Measurements from ENCODE around the gene WDR46.

The WDR46 gene

GRCh38 chr6:33319939-33320314 is 30.9 kb upstream of the WDR46 start:
- no peaks in the 10 kb centered on the region for H3K27me3 ChIP-seq (ENCODE audit: insufficient read depth, low read depth, severe bottlenecking)
- H3K4me3 ChIP-seq (ENCODE audit: low read depth, low read length), result no peak overlapping the region
- no peaks in the 10 kb centered on the region for H3K9me3 ChIP-seq (ENCODE audit: severe bottlenecking)
- no peak overlapping the region for H3K27ac ChIP-seq
- DNase-seq, result no peak
- peaks cover 46% of the 10 kb centered on the region for H3K36me3 ChIP-seq
- TF ChIP-seq, protein P1, sequence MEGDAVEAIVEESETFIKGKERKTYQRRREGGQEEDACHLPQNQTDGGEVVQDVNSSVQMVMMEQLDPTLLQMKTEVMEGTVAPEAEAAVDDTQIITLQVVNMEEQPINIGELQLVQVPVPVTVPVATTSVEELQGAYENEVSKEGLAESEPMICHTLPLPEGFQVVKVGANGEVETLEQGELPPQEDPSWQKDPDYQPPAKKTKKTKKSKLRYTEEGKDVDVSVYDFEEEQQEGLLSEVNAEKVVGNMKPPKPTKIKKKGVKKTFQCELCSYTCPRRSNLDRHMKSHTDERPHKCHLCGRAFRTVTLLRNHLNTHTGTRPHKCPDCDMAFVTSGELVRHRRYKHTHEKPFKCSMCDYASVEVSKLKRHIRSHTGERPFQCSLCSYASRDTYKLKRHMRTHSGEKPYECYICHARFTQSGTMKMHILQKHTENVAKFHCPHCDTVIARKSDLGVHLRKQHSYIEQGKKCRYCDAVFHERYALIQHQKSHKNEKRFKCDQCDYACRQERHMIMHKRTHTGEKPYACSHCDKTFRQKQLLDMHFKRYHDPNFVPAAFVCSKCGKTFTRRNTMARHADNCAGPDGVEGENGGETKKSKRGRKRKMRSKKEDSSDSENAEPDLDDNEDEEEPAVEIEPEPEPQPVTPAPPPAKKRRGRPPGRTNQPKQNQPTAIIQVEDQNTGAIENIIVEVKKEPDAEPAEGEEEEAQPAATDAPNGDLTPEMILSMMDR (IDR thresholded peaks at IDR 0.05; ENCODE audit: low read depth, low read length), result no peak

GRCh38 chr6:33318426-33319073 is 29.5 kb upstream of the WDR46 start:
- peaks cover 46% of the 10 kb centered on the region for H3K36me3 ChIP-seq
- DNase-seq, result no peak
- H3K4me3 ChIP-seq (ENCODE audit: low read depth, low read length), result peak overlapping the region; percentile 70
- TF ChIP-seq, protein P1 (IDR thresholded peaks at IDR 0.05; ENCODE audit: low read depth, low read length), result no peak
- no peaks in the 10 kb centered on the region for H3K27me3 ChIP-seq (ENCODE audit: insufficient read depth, low read depth, severe bottlenecking)
- H3K27ac ChIP-seq, result peak overlapping the region; percentile 73
- H3K9me3 ChIP-seq (ENCODE audit: severe bottlenecking), result no peaks in the 10 kb centered on the region

DNA sequence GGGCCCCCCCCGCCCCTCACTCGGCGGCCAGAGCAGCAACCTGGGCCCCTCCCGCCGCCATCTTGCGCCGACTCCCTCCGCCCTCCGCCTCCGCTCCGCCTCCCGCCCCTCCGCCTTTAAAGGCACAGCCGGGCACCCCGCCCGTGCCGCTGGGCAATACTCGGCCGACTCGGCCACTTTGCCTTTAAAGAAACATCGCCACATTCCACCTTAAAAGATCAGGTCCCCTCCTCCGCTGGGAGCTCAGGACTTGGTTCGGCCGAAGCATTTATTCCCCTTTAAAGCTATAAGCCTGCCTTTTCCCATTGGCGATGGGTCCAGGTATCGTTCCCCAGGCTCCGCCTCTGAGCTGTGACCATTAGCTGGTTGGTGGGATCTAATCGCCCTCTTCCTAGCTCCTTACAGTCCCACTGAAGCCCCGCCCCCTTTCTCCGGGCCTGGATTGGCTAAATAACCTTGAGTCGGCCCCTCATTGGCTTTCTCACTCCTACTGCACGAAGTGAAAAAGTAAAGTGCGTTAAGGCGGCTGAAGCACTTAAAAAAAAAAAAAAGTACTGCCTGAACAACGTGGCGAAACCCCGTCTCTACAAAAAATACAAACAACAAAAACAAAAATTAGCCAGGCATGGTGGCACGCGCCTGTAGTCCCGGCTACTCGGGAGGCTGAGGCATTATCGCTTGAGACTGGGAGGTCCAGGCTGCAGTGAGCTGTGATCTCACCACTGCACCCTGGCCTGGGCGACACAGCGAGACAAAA is 28.8 kb upstream of the WDR46 start, which contains the start of gene ZBTB22:
ZBTB22 (minus strand) TSS at position 76 of the 757 bp plus-strand sequence. CDS start 828 bp downstream, outside the sequence.
- Histone ChIP-seq H3K9me3 (ENCODE audit: severe bottlenecking) (no peaks in the 10 kb centered on the region), H3K27me3 (ENCODE audit: insufficient read depth, low read depth, severe bottlenecking) (no peaks in the 10 kb centered on the region), H3K36me3 (peaks cover 46% of the 10 kb centered on the region), H3K27ac (peak within 1 kb of the TSS; percentile 73), H3K4me3 (ENCODE audit: low read depth, low read length) (peak within 1 kb of the TSS; percentile 70)
- DNase-seq, result peak; percentile 100
- TF ChIP-seq, protein P1 (IDR thresholded peaks at IDR 0.05; ENCODE audit: low read depth, low read length), result no peak

- peaks cover 46% of the 10 kb centered on the region for H3K36me3 ChIP-seq
- no peak overlapping the region for H3K27ac ChIP-seq
- H3K4me3 ChIP-seq (ENCODE audit: low read depth, low read length), result peak overlapping the region; percentile 70
Measured at GRCh38 chr6:33317419-33317668, 28.3 kb upstream of the WDR46 start.

DNA sequence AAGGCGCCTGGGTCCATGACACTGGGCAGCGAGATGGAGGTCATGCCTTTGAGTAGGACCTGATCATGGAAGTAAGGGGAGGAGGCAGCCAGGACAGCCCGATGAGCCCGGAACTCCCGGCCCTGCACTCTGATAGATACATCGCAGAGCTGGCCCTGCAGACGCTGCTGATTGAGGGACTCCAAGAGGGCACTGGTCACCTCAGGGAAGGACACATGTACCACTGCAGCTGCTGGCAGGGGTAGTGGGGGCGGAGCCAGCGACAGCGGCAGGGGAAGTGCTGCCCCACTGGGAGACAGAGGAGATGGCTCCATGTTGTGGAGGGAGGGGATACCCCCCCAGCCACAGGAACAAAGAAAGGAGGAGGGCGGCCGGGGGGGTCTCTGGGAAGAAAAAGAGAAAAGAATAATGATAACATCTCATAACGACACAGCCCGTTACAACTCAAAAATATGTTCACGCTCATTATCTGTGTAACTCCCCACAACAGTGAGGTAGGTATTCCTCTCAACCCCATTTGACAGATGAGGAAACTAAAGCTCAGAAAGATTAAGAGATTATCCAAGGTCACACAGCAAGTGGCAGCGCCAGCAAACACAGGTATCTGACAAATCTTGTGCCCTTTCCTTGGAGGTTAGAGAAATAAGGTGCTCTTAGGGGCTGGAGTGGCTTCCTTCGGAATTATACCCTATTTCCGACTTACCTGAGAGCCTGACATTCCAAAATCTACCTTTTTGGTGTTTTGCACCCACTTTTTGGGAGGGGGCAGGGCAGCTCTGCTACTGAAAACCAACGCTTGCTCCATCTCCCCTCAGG is 27.8 kb upstream of the WDR46 start:
- H3K27ac ChIP-seq, result no peak overlapping the region
- TF ChIP-seq, protein P1 (IDR thresholded peaks at IDR 0.05; ENCODE audit: low read depth, low read length), result no peak
- DNase-seq, result no peak
- peak overlapping the region; percentile 25 for H3K4me3 ChIP-seq (ENCODE audit: low read depth, low read length)
- H3K36me3 ChIP-seq, result peaks cover 42% of the 10 kb centered on the region
- no peaks in the 10 kb centered on the region for H3K27me3 ChIP-seq (ENCODE audit: insufficient read depth, low read depth, severe bottlenecking)
- H3K9me3 ChIP-seq (ENCODE audit: severe bottlenecking), result no peaks in the 10 kb centered on the region

More at GRCh38 chr6:33317419-33317668, 28.3 kb upstream of the WDR46 start:
- no peaks in the 10 kb centered on the region for H3K27me3 ChIP-seq (ENCODE audit: insufficient read depth, low read depth, severe bottlenecking)
- TF ChIP-seq, protein P1 (IDR thresholded peaks at IDR 0.05; ENCODE audit: low read depth, low read length), result no peak
- DNase-seq, result no peak
- no peaks in the 10 kb centered on the region for H3K9me3 ChIP-seq (ENCODE audit: severe bottlenecking)
